LNCAP (cell line): Measurements from ENCODE around the gene PLEKHO1.

Experiments
- TF ChIP-seq, protein P1 (sequence below): fragments of 450-650 bp; IDR thresholded peaks from 2 replicates; pipeline ENCODE4 v1.5.1; 2017; ENCODE audit warnings: mild to moderate bottlenecking

The PLEKHO1 gene

DNA sequence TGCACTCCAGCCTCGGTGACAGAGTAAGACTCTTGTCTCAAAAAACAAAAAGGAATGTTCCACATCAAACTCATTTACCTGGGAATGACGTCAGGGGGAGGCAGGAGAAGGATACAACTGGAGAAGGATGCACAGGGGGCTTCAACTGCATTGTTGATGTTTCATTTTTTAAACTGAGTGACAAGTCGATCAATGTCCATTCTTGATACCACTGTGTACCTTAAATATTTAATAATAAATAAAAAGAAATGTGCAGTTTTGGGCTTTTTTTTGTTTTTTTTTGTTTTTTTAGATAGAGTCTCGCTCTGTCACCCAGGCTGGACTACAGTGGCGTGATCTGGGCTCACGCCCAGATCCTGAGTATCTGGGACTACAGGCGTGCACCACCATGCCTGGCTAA lies 35.8 kb downstream of the PLEKHO1 start:
- TF ChIP-seq, protein P1, sequence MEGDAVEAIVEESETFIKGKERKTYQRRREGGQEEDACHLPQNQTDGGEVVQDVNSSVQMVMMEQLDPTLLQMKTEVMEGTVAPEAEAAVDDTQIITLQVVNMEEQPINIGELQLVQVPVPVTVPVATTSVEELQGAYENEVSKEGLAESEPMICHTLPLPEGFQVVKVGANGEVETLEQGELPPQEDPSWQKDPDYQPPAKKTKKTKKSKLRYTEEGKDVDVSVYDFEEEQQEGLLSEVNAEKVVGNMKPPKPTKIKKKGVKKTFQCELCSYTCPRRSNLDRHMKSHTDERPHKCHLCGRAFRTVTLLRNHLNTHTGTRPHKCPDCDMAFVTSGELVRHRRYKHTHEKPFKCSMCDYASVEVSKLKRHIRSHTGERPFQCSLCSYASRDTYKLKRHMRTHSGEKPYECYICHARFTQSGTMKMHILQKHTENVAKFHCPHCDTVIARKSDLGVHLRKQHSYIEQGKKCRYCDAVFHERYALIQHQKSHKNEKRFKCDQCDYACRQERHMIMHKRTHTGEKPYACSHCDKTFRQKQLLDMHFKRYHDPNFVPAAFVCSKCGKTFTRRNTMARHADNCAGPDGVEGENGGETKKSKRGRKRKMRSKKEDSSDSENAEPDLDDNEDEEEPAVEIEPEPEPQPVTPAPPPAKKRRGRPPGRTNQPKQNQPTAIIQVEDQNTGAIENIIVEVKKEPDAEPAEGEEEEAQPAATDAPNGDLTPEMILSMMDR = no peak

DNA sequence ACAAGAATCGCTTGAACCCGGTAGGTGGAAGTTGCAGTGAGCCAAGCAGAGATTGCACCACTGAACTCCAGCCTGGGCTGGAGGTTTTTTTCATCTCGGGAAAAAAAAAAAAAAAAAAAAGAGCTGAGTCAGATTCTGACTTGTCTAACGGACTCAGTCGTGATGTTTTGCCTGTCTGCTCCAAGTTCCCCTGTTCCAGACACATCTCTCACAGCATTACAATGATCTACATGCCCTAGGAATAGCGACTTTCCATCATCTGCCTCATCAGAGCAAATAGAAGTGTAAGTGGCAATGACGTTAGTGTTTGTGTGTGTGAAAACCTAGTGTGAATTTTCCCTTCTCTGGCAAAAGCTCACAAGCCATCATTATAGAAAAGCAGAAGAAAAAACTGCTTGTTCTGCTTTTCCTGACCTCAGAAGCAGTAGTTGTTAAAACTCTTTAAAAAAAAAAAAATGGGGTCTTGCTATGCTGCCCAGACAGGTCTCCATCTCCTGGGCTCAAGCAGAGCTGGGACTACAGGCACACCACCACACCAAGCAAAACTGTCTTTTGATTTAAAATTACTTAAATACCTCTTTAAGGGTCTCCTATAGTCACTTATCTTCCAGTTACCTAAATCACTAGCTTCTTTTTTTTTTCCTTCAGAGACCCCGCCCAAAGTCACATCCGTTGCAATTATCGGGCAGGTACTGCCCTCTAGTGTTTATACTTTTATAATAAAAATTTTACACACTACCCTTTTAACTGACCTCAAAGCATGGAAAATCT lies 37.3 kb downstream of the PLEKHO1 start:
- TF ChIP-seq, protein P1 = peak; percentile 57

GRCh38 chr1:150187560-150187931 lies 37.8 kb downstream of the PLEKHO1 start:
- TF ChIP-seq, protein P1 = peak; percentile 36; the same call in 1 of the 2 replicates

DNA sequence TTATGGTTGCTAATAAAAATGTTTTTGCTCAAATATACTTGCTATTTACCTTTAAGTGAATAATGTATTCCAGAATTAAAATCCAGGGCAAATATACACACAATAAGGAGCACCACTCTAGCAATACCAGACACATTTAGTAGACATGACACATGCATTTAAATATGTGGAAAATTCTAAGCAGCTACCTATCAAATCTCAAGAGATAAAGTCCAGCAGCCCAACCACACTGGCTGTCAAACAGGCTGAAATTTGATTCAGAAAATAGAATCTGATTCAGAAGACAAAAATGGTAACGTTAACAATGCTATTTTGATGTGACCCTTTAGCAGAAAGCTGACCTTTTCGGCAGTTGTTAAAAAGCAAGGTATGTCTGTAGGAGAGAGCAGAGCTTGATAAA lies 42.3 kb downstream of the PLEKHO1 start:
- TF ChIP-seq, protein P1 = no peak

DNA sequence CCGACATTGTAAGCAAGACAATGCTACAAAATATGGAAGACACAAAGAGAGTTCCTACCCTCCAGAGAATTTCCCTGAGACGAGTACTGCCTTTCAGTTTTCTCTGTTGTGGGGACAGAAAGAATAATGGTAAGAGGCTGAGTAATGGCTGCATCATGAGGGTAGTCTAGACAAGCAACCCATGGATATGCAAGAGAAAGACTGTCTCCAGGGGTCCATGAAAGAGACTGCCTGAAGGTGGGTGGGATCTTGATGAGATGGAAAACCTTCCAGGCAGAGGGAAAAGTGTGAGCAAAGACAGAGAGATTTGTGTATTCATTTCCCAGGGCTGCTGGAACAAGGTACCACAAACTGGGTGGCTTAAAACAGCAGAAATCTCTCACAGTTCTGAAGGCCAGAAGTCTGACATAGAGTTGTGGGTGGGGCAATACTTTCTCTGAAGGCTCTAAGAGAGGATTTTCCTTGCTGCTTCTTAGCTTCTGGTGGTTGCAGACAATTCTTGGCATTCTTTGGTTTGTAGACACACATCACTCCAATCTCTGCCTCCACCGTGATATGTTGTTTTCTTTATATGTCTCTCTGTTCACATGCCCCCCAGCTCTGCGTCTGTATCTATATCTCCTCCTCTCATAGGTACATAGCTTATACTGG lies 44.8 kb downstream of the PLEKHO1 start:
- TF ChIP-seq, protein P1 = no peak

GRCh38 chr1:150196417-150196816 lies 46.7 kb downstream of the PLEKHO1 start:
- TF ChIP-seq, protein P1 = no peak

DNA sequence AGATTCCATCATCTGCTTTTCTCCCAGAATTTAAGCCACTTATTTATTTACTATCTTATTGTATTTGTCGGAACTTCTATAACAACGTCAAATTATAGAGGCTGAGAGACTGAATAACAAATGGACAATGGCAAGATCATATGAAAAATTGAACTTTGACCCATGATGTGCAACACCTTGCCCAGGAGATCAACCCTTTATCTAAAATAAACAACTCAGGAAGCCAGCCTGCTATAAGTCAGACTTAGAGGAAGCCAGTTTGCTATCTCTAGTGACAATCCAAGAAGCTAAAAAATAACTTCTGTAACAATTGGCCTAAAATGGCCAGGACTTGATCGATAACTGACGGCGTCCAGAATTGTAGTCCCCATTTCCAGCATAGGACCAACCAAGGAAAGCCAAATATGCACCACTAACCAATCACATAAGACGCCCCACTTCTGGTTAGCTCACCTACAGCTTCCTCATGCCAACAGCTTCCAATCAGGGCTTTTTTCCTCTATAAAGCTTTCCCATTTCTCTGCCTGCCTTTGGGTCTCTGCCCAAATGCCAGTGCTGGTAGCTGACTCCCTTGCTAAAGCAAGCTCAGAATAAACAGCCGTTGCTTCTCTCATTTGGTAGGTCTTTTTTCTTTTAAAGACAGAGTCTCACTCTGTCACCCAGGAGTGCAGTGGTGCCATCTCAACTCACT lies 57.7 kb downstream of the PLEKHO1 start:
- TF ChIP-seq, protein P1 = no peak
